ENCODE data around the gene RIN1. TPM values are rescaled to one million over a fixed set of nuclear protein-coding genes. Genes with fewer than 3 reads are reported as not detected.

The RIN1 gene
- total and polyA plus RNA-seq, 10 donors = 2.3 to 10.9 (median 7.6) TPM

DNA sequence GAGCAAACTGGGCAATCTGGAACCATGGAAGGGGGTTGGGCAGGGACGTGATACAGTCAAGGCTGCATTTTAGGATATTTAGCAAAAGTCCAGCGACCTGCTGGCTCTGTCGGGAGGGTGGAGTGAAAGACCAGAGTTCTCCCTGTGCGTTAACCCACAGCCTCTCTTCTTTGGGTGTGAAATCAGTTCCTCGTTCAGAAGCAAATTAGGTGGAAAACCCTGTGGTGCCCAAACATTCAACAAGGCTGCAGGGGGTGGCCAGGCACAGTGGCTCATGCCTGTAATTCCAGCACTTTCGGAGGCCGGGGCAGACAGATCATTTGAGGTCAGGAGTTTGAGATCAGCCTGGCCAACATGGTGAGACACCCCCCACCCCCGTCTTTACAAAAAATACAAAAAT is 38.6 kb downstream of the RIN1 start:
- Histone ChIP-seq H3K36me3 (no peaks in the 10 kb centered on the region), H3K4me3 (no peak overlapping the region), H3K27me3 (replicated peaks in 1 of 7) (peaks cover 0 to 47% (median 23%) of the 10 kb centered on the region in 7 donors), H3K27ac (no peak overlapping the region), H3K4me1 (peaks cover 0 to 2% (median 0%) of the 10 kb centered on the region in 6 donors), H3K9me3 (no peaks in the 10 kb centered on the region)
- intact Hi-C loops (cut with DNase I; ENCODE audit: low total_unique reads) = no loop called here
- DNase-seq = no peak
- TF ChIP-seq POLR2AphosphoS5 (IDR thresholded peaks at IDR 0.05) = no peak
- TF ChIP-seq, protein P1, sequence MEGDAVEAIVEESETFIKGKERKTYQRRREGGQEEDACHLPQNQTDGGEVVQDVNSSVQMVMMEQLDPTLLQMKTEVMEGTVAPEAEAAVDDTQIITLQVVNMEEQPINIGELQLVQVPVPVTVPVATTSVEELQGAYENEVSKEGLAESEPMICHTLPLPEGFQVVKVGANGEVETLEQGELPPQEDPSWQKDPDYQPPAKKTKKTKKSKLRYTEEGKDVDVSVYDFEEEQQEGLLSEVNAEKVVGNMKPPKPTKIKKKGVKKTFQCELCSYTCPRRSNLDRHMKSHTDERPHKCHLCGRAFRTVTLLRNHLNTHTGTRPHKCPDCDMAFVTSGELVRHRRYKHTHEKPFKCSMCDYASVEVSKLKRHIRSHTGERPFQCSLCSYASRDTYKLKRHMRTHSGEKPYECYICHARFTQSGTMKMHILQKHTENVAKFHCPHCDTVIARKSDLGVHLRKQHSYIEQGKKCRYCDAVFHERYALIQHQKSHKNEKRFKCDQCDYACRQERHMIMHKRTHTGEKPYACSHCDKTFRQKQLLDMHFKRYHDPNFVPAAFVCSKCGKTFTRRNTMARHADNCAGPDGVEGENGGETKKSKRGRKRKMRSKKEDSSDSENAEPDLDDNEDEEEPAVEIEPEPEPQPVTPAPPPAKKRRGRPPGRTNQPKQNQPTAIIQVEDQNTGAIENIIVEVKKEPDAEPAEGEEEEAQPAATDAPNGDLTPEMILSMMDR (IDR thresholded peaks at IDR 0.05 in 8 of 11, conservative IDR thresholded peaks at IDR 0.05 in 3 of 11) = no peak
- TF ChIP-seq POLR2A (IDR thresholded peaks at IDR 0.05) = no peak
- WGBS, 5 donors = 53 to 72% (median 68%) methylated on average over 8 of the region's 8 CpGs

DNA sequence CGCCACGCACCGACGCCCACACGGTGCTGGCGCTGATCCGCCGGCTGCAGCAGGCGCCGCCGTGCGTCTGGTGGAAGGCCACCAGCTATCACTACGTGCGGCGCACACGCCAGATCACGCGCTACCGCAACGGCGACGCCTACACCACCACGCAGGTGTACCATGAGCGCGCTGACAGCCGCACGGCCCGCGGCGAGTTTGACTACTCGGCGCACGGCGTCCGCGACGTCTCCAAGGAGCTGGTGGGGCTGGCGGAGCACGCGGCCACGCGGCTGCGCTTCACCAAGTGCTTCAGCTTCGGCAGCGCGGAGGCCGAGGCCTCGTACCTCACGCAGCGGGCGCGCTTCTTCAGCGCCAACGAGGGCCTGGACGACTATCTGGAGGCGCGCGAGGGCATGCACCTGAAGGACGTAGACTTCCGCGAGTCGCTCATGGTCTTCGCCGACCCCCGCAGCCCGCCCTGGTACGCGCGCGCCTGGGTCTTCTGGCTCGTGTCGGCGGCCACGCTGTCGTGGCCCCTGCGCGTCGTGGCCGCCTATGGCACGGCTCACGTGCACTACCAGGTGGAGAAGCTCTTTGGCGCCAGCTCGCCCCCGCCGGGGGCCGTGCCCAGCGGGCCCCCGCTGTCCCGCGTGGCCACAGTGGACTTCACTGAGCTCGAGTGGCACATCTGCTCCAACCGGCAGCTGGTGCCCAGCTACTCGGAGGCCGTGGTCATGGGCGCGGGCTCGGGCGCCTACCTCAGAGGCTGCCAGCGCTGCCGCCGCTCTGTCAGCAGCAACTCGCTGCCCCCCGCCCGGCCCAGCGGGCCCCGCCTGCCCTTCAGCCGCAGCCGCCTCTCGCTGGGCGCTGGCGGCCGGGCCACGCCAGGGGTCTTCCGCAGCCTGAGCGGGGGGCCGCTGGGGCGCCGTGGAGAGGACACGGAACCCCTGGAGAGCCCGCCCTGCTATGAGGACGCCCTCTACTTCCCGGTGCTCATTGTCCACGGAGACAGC is 41.3 kb downstream of the RIN1 start:
- H3K27me3 ChIP-seq (replicated peaks in 1 of 7) = peaks cover 0 to 73% (median 37%) of the 10 kb centered on the region in 7 donors
- no peak overlapping the region for H3K27ac ChIP-seq
- WGBS, 5 donors = 80 to 87% (median 82%) methylated on average over 53 to 123 of the region's 123 CpGs
- H3K4me3 ChIP-seq = no peak overlapping the region
- TF ChIP-seq, protein P1 (IDR thresholded peaks at IDR 0.05 in 8 of 11, conservative IDR thresholded peaks at IDR 0.05 in 3 of 11) = no peak
- TF ChIP-seq POLR2AphosphoS5 (IDR thresholded peaks at IDR 0.05) = no peak
- no peak for TF ChIP-seq POLR2A (IDR thresholded peaks at IDR 0.05)
- peaks cover 3 to 28% (median 16%) of the 10 kb centered on the region in 6 donors for H3K4me1 ChIP-seq
- no peaks in the 10 kb centered on the region for H3K36me3 ChIP-seq
- H3K9me3 ChIP-seq = no peaks in the 10 kb centered on the region
- DNase-seq = no peak
- intact Hi-C loops (cut with DNase I; ENCODE audit: low total_unique reads) = no loop called here

DNA sequence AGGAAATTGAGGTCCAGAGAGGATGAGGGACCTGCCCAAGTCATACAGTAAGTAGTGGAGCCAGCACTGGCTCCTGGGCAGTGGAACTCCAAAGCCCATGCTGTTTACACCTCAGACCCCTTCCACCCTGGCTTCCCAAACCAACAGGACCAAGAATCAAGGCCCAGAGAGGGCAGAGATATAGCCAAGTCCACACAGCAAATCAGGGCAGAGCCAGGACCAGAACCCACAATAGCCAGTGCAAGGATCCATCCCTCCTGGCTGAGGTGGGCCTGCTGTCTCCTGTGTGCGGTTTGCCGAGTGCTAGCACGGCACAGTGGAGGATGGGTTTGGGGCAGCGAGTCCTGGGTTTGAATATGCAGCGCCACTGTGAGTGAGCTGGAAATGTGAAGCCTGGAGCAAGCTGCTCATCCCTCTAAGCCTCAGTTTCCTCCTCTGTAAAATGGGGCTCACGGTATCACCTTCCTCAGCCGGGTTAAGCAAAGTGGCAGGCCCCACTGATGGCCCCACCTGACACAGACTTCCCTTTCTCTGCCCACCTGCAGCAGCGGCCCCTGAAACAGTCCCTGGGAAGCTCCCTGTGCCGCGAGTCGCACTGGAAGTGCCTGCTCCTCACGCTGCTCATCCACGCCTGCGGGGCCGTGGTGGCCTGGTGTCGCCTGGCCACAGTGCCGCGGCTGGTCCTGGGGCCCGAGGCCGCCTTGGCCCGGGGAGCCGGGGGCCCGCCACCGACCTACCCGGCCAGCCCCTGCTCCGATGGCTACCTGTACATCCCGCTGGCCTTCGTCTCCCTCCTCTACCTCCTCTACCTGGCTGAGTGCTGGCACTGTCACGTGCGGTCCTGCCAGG is 42.2 kb downstream of the RIN1 start:
- peaks cover 7 to 35% (median 24%) of the 10 kb centered on the region in 6 donors for H3K4me1 ChIP-seq
- H3K27me3 ChIP-seq (replicated peaks in 1 of 7) = peaks cover 0 to 73% (median 37%) of the 10 kb centered on the region in 7 donors
- H3K9me3 ChIP-seq = no peaks in the 10 kb centered on the region
- intact Hi-C loops (cut with DNase I; ENCODE audit: low total_unique reads) = no loop called here
- TF ChIP-seq POLR2AphosphoS5 (IDR thresholded peaks at IDR 0.05) = no peak
- TF ChIP-seq, protein P1 (IDR thresholded peaks at IDR 0.05 in 8 of 11, conservative IDR thresholded peaks at IDR 0.05 in 3 of 11) = no peak
- TF ChIP-seq POLR2A (IDR thresholded peaks at IDR 0.05) = no peak
- no peak overlapping the region for H3K4me3 ChIP-seq
- 80 to 92% (median 82%) methylated on average over 20 to 30 of the region's 30 CpGs for WGBS, 5 donors
- no peak for DNase-seq
- H3K27ac ChIP-seq = no peak overlapping the region
- H3K36me3 ChIP-seq = no peaks in the 10 kb centered on the region
